GM10248 (cell line): ENCODE measurements around the gene TBC1D9B.

ENCODE experiments used
- CTCF ChIA-PET: fragments of 300-600 bp; sonication (Branson Sonifier 250); formaldehyde crosslinking; extraction: SDS; loops from one replicate; lab custom pipeline; 2021; ENCODE audit warnings: antibody characterized with exemption; lab: Yijun Ruan, JAX
- POLR2A ChIA-PET: fragments of 350-650 bp; sonication (Branson Sonifier 250); formaldehyde crosslinking; extraction: SDS; loops from one replicate; lab custom pipeline; 2020; ENCODE audit warnings: antibody characterized with exemption; lab: Yijun Ruan, JAX
- DNase-seq: peaks from one replicate; pipeline ENCODE4 v3.0.0; 2012; ENCODE audit errors: extremely low spot score
- CTCF ChIP-seq: IDR thresholded peaks from 2 replicates; pipeline ENCODE4 v1.5.1; 2012; ENCODE audit warnings: mild to moderate bottlenecking, low read depth; ENCODE audit errors: extremely low read depth, missing control alignments, control extremely low read depth

TBC1D9B gene

GRCh38 chr5:179907556-179908324, at the start of gene TBC1D9B:
Gene TBC1D9B (minus strand): TSS chr5:179907897. CDS start chr5:179907821, 76 bp downstream.
- DNase-seq, result peak; percentile 90
- TF ChIP-seq CTCF, result peak; percentile 58
- POLR2A ChIA-PET, result no interaction called here
- CTCF ChIA-PET, result interaction anchor here (0.7 to 3.0 kb wide), 11 partner anchors 9 to 148 kb away, joined by 3 to 20 read pairs (median 3); no protein-coding TSS in a partner anchor

- CTCF ChIA-PET, result no interaction called here
- TF ChIP-seq CTCF, result no peak
- POLR2A ChIA-PET, result no interaction called here
Measured at GRCh38 chr5:179955630-179956029, 47.9 kb upstream of the TBC1D9B start.

GRCh38 chr5:179955062-179955461, 47.4 kb upstream of the TBC1D9B start:
- TF ChIP-seq CTCF, result no peak
- CTCF ChIA-PET, result no interaction called here
- POLR2A ChIA-PET, result no interaction called here
- no peak for DNase-seq

More at GRCh38 chr5:179955630-179956029, 47.9 kb upstream of the TBC1D9B start:
- no peak for DNase-seq

- TF ChIP-seq CTCF, result no peak
- no peak for DNase-seq
- POLR2A ChIA-PET, result no interaction called here
- CTCF ChIA-PET, result no interaction called here
Measured at GRCh38 chr5:179954434-179954833, 46.7 kb upstream of the TBC1D9B start.

- ChIA-PET POLR2A (no interaction called here), CTCF (no interaction called here)
- no peak for DNase-seq
- no peak for TF ChIP-seq CTCF
Measured at GRCh38 chr5:179953987-179954386, 46.3 kb upstream of the TBC1D9B start.

- ChIA-PET POLR2A (no interaction called here), CTCF (interaction anchor here (1.6 kb wide), 1 partner anchor 28 kb away, joined by 3 read pairs; no protein-coding TSS in a partner anchor)
- DNase-seq, result no peak
- no peak for TF ChIP-seq CTCF
Measured at GRCh38 chr5:179936976-179937681, 29.4 kb upstream of the TBC1D9B start.
